Neuronal stem cell (in vitro differentiated cells): ENCODE measurements around the gene AIG1.

ENCODE experiments used
- DNase-seq: peaks from one replicate; pipeline ENCODE4 v3.0.0-alpha.2; 2013; ENCODE audit warnings: low spot score
- H2AFZ ChIP-seq: one replicate; pipeline ENCODE4 v1.6.1; 2013; ENCODE audit warnings: mild to moderate bottlenecking, low read length, inconsistent platforms
- H2AK5ac ChIP-seq: 2 replicates; pipeline ENCODE4 v1.6.1; 2013; ENCODE audit warnings: low read depth, mild to moderate bottlenecking, inconsistent platforms, low read length, moderate library complexity, mixed read lengths
- H2BK120ac ChIP-seq: 2 replicates; pipeline ENCODE4 v1.6.1; 2013; ENCODE audit warnings: low read depth, mild to moderate bottlenecking, inconsistent platforms, low read length, moderate library complexity, mixed read lengths
- H2BK12ac ChIP-seq: one replicate; pipeline ENCODE4 v1.6.1; 2013; ENCODE audit warnings: low read length, inconsistent platforms
- H2BK15ac ChIP-seq: 2 replicates; pipeline ENCODE4 v1.6.1; 2013; ENCODE audit warnings: mild to moderate bottlenecking, low read length, inconsistent platforms, mixed read lengths
- H2BK5ac ChIP-seq: one replicate; pipeline ENCODE4 v1.6.1; 2013; ENCODE audit warnings: inconsistent platforms, mild to moderate bottlenecking, low read length, moderate library complexity
- H3K14ac ChIP-seq: one replicate; pipeline ENCODE4 v1.6.1; 2013; ENCODE audit warnings: low read length, inconsistent platforms
- H3K18ac ChIP-seq: 2 replicates; pipeline ENCODE4 v1.6.1; 2013; ENCODE audit warnings: low read length, inconsistent platforms
- H3K23ac ChIP-seq: 2 replicates; pipeline ENCODE4 v1.6.1; 2013; ENCODE audit warnings: low read depth, mild to moderate bottlenecking, mixed read lengths, low read length, inconsistent platforms; ENCODE audit not compliant: poor library complexity
- H3K27ac ChIP-seq: replicated peaks from 3 replicates; pipeline ENCODE4 v1.5.1; 2013; ENCODE audit warnings: low read length, inconsistent platforms
- H3K27me3 ChIP-seq, 3 experiments: 2 replicates each; pipeline ENCODE4 v1.6.1; 2013; ENCODE audit warnings: low read length in 3 of 3, mild to moderate bottlenecking in 2 of 3, inconsistent platforms in 1 of 3, low read depth in 1 of 3, mixed read lengths in 1 of 3, moderate library complexity in 1 of 3; ENCODE audit not compliant: control insufficient read depth in 3 of 3, insufficient read depth in 3 of 3
- H3K36me3 ChIP-seq, 2 donors: replicated peaks in 1 of 2; 2 replicates each; pipeline ENCODE4 v1.6.1; 2013; ENCODE audit warnings: low read length in 2 of 2; ENCODE audit not compliant: control insufficient read depth in 2 of 2, insufficient read depth in 2 of 2
- H3K4ac ChIP-seq: 2 replicates; pipeline ENCODE4 v1.6.1; 2013; ENCODE audit warnings: inconsistent platforms, mild to moderate bottlenecking, low read length, moderate library complexity
- H3K4me1 ChIP-seq, 2 donors: 1 replicate in 1 of 2; 2 replicates in 1 of 2; pipeline ENCODE4 v1.6.1; 2013; ENCODE audit warnings: low read length in 2 of 2, low read depth in 1 of 2; ENCODE audit not compliant: control insufficient read depth in 2 of 2, insufficient read depth in 1 of 2
- H3K4me2 ChIP-seq: one replicate; pipeline ENCODE4 v1.6.1; 2013; ENCODE audit warnings: mild to moderate bottlenecking, low read length, inconsistent platforms; ENCODE audit not compliant: insufficient read depth, poor library complexity, severe bottlenecking
- H3K4me3 ChIP-seq, 2 donors: 2 replicates each; pipeline ENCODE4 v1.5.1; 2013; ENCODE audit warnings: low read length in 2 of 2, mild to moderate bottlenecking in 2 of 2, inconsistent platforms in 1 of 2, moderate library complexity in 1 of 2
- H3K79me1 ChIP-seq: one replicate; pipeline ENCODE4 v1.6.1; 2013; ENCODE audit warnings: low read depth, mild to moderate bottlenecking, inconsistent platforms, low read length, moderate library complexity
- H3K9ac ChIP-seq: one replicate; pipeline ENCODE4 v1.6.1; 2013; ENCODE audit warnings: mild to moderate bottlenecking, low read depth, low read length, inconsistent platforms; ENCODE audit not compliant: poor library complexity
- H3K9me3 ChIP-seq, 2 donors: replicated peaks in 1 of 2; 2 replicates each; pipeline versions ENCODE3 to v1.6.1; 2013; ENCODE audit warnings: low read length in 2 of 2, mild to moderate bottlenecking in 2 of 2, inconsistent platforms in 1 of 2, low read depth in 1 of 2, mixed read lengths in 1 of 2, moderate library complexity in 1 of 2; ENCODE audit not compliant: control insufficient read depth in 2 of 2, insufficient read depth in 1 of 2
- H4K8ac ChIP-seq: one replicate; pipeline ENCODE4 v1.6.1; 2013; ENCODE audit warnings: low read depth, mild to moderate bottlenecking, inconsistent platforms, low read length, moderate library complexity
- H4K91ac ChIP-seq: one replicate; pipeline ENCODE4 v1.6.1; 2013; ENCODE audit warnings: low read length, low read depth, mild to moderate bottlenecking, inconsistent platforms; ENCODE audit not compliant: poor library complexity
- WGBS, 2 donors: extraction: QIAGEN DNeasy Blood & Tissue Kit; methylation state at CpG; one replicate each; pipeline ENCODE4 v1.1.7; 2013; ENCODE audit warnings: missing lambda C conversion rate in 2 of 2, mixed read lengths in 1 of 2; ENCODE audit not compliant: insufficient read length in 2 of 2, insufficient replicate concordance in 1 of 2; ENCODE audit errors: extremely low coverage in 2 of 2; 5-methylcytosine and 5-hydroxymethylcytosine counted together

The AIG1 gene

GRCh38 chr6:143295932-143296331 is 235.2 kb downstream of the AIG1 start:
- Histone ChIP-seq H3K9ac (no peak overlapping the region), H2AFZ (no peak overlapping the region), H4K8ac (no peak overlapping the region), H2BK120ac (no peak overlapping the region), H3K36me3 (no peaks in the 10 kb centered on the region), H2BK12ac (no peak overlapping the region), H3K79me1 (no peaks in the 10 kb centered on the region), H3K23ac (no peak overlapping the region), H2AK5ac (no peak overlapping the region), H3K9me3 (no peaks in the 10 kb centered on the region), H3K27me3 (no peaks in the 10 kb centered on the region), H3K4ac (no peak overlapping the region), H4K91ac (no peak overlapping the region), H3K4me1 (peaks cover 0 to under 1% of the 10 kb centered on the region in 2 donors), H3K18ac (no peak overlapping the region), H2BK15ac (no peak overlapping the region), H3K14ac (no peak overlapping the region), H3K27ac (no peak overlapping the region), H3K4me2 (no peak overlapping the region), H3K4me3 (no peak overlapping the region), H2BK5ac (no peak overlapping the region)
- no peak for DNase-seq
- WGBS, 2 donors, result no CpG with 5 or more reads among the region's 3 CpGs

DNA sequence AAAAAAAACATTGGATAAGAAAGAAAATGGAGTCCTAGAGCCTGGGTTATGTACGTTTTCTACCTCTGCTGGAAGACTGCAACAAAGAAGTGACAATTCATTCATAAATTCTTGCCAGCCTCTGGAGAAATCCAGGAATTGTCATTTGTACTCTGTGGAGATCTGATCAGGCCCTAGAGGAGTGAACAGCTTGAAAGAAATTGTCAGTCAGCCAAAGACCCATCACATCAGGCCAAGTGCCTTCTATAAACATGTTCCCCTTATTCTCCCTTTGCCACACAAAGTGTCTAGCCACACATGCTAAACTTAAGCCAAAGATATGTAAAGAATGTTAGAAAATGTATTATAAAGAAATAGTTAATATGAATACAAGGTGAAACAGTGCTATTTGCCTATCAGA is 237.4 kb downstream of the AIG1 start:
- Histone ChIP-seq H2AFZ (no peak overlapping the region), H3K27me3 (no peaks in the 10 kb centered on the region), H3K4ac (no peak overlapping the region), H3K27ac (no peak overlapping the region), H3K4me3 (no peak overlapping the region), H3K23ac (no peak overlapping the region), H3K9me3 (no peaks in the 10 kb centered on the region), H3K4me1 (peaks cover 0 to 4% of the 10 kb centered on the region in 2 donors), H2BK15ac (no peak overlapping the region), H3K4me2 (no peak overlapping the region), H2AK5ac (no peak overlapping the region), H3K18ac (no peak overlapping the region), H2BK5ac (no peak overlapping the region), H4K91ac (no peak overlapping the region), H4K8ac (no peak overlapping the region), H3K14ac (no peak overlapping the region), H3K79me1 (no peaks in the 10 kb centered on the region), H2BK120ac (no peak overlapping the region), H3K9ac (no peak overlapping the region), H3K36me3 (no peaks in the 10 kb centered on the region), H2BK12ac (no peak overlapping the region)
- DNase-seq, result no peak
- no CpG with 5 or more reads among the region's 1 CpG for WGBS, 2 donors

- H3K4me2 ChIP-seq, result no peak overlapping the region
- H3K79me1 ChIP-seq, result no peaks in the 10 kb centered on the region
- no peak overlapping the region for H3K18ac ChIP-seq
- no peak overlapping the region for H3K27ac ChIP-seq
- no peak overlapping the region for H3K4ac ChIP-seq
- H3K4me3 ChIP-seq, result no peak overlapping the region
- H2BK12ac ChIP-seq, result no peak overlapping the region
- peaks cover 0 to 4% of the 10 kb centered on the region in 2 donors for H3K4me1 ChIP-seq
- H2AK5ac ChIP-seq, result no peak overlapping the region
- H3K36me3 ChIP-seq, result no peaks in the 10 kb centered on the region
- no peak overlapping the region for H2BK5ac ChIP-seq
- no peaks in the 10 kb centered on the region for H3K9me3 ChIP-seq
- H3K23ac ChIP-seq, result no peak overlapping the region
- no peak overlapping the region for H4K8ac ChIP-seq
- H3K27me3 ChIP-seq, result no peaks in the 10 kb centered on the region
- no peak overlapping the region for H2AFZ ChIP-seq
- no peak overlapping the region for H3K14ac ChIP-seq
- no peak for DNase-seq
- no peak overlapping the region for H2BK15ac ChIP-seq
- no peak overlapping the region for H2BK120ac ChIP-seq
- WGBS, 2 donors, result no CpG with 5 or more reads among the region's 6 CpGs
- H3K9ac ChIP-seq, result no peak overlapping the region
- no peak overlapping the region for H4K91ac ChIP-seq
These were observed 238.8 kb downstream of the AIG1 start for GRCh38 chr6:143299253-143300166.

GRCh38 chr6:143301188-143301587 is 240.5 kb downstream of the AIG1 start:
- H3K27ac ChIP-seq, result no peak overlapping the region
- no CpG with 5 or more reads among the region's 4 CpGs for WGBS, 2 donors
- no peak overlapping the region for H2AK5ac ChIP-seq
- H2BK12ac ChIP-seq, result no peak overlapping the region
- no peak overlapping the region for H3K18ac ChIP-seq
- H3K4me2 ChIP-seq, result no peak overlapping the region
- no peak overlapping the region for H3K23ac ChIP-seq
- H3K9me3 ChIP-seq, result no peaks in the 10 kb centered on the region
- no peaks in the 10 kb centered on the region for H3K27me3 ChIP-seq
- H3K36me3 ChIP-seq, result no peaks in the 10 kb centered on the region
- H3K4me3 ChIP-seq, result no peak overlapping the region
- H3K4me1 ChIP-seq, result peaks cover 0 to 4% of the 10 kb centered on the region in 2 donors
- H3K14ac ChIP-seq, result no peak overlapping the region
- H4K8ac ChIP-seq, result no peak overlapping the region
- H3K9ac ChIP-seq, result no peak overlapping the region
- no peaks in the 10 kb centered on the region for H3K79me1 ChIP-seq
- H2BK5ac ChIP-seq, result no peak overlapping the region
- no peak overlapping the region for H2BK120ac ChIP-seq
- peak; percentile 17 for DNase-seq
- no peak overlapping the region for H2BK15ac ChIP-seq
- peak overlapping the region; percentile 15 for H2AFZ ChIP-seq
- no peak overlapping the region for H3K4ac ChIP-seq
- H4K91ac ChIP-seq, result no peak overlapping the region
